Measurements from ENCODE around the gene PLEKHJ1.
"Not testable (repeated sequence)": the region's sequence is repeated elsewhere in the genome, so short reads cannot be mapped to it uniquely, and the experiment has no call there.

DNA sequence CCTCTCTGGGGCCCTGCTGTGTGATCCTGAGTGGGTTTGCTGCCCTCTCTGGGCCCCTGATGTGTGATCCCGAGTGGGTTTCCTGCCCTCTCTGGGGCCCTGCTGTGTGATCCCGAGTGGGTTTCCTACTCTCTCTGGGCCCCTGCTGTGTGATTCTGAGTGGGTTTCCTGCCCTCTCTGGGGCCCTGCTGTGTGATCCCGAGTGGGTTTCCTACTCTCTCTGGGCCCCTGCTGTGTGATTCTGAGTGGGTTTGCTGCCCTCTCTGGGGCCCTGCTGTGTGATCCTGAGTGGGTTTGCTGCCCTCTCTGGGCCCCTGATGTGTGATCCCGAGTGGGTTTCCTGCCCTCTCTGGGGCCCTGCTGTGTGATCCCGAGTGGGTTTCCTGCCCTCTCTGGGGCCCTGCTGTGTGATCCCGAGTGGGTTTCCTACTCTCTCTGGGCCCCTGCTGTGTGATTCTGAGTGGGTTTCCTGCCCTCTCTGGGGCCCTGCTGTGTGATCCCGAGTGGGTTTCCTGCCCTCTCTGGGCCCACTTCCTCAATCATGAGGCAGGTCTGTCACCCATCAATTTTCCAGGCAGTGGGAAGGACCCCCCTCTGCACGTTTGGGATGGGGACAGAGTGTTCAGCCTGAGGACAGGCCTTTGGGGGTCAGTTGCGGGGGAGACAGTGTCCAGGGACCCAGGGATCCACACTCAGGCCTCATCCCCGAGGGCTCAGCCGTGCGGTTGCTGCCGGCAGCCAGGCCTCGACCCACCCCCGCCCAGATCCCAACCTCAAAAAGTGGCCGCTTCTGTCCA, 45.3 kb upstream of the PLEKHJ1 start:
- TF ChIP-seq, protein P1, sequence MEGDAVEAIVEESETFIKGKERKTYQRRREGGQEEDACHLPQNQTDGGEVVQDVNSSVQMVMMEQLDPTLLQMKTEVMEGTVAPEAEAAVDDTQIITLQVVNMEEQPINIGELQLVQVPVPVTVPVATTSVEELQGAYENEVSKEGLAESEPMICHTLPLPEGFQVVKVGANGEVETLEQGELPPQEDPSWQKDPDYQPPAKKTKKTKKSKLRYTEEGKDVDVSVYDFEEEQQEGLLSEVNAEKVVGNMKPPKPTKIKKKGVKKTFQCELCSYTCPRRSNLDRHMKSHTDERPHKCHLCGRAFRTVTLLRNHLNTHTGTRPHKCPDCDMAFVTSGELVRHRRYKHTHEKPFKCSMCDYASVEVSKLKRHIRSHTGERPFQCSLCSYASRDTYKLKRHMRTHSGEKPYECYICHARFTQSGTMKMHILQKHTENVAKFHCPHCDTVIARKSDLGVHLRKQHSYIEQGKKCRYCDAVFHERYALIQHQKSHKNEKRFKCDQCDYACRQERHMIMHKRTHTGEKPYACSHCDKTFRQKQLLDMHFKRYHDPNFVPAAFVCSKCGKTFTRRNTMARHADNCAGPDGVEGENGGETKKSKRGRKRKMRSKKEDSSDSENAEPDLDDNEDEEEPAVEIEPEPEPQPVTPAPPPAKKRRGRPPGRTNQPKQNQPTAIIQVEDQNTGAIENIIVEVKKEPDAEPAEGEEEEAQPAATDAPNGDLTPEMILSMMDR (IDR thresholded peaks at IDR 0.05) = not testable (repeated sequence)
- TF ChIP-seq POLR2A (IDR thresholded peaks at IDR 0.05) = not testable (repeated sequence)
